NB4 (cell line): ENCODE measurements around the gene LGALS12.
A peak's percentile ranks its signal among the peaks of the same experiment; 100 is the strongest.

Experiments used
- DNase-seq: peaks from one replicate; pipeline ENCODE4 v3.0.0; 2010; ENCODE audit warnings: low read depth
- H3K4me3 ChIP-seq: one replicate; pipeline ENCODE4 v1.5.1; 2011; ENCODE audit warnings: mild to moderate bottlenecking, low read depth, low read length, moderate library complexity
- MYC ChIP-seq: IDR thresholded peaks from 2 replicates; pipeline ENCODE4 v1.6.1; 2011; ENCODE audit warnings: low read depth, low read length
- POLR2A ChIP-seq: IDR thresholded peaks from 2 replicates; pipeline ENCODE4 v1.6.1; 2011; ENCODE audit warnings: mild to moderate bottlenecking; ENCODE audit not compliant: insufficient read length; ENCODE audit errors: extremely low read depth
- TF ChIP-seq, protein P1 (sequence below): IDR thresholded peaks from one replicate; pipeline ENCODE4 v1.5.1; 2012; ENCODE audit warnings: low read depth, low read length
- TF ChIP-seq, protein P2 (sequence below): IDR thresholded peaks from 2 replicates; pipeline ENCODE4 v1.6.1; 2011; ENCODE audit warnings: low read depth, low read length

The LGALS12 gene

DNA sequence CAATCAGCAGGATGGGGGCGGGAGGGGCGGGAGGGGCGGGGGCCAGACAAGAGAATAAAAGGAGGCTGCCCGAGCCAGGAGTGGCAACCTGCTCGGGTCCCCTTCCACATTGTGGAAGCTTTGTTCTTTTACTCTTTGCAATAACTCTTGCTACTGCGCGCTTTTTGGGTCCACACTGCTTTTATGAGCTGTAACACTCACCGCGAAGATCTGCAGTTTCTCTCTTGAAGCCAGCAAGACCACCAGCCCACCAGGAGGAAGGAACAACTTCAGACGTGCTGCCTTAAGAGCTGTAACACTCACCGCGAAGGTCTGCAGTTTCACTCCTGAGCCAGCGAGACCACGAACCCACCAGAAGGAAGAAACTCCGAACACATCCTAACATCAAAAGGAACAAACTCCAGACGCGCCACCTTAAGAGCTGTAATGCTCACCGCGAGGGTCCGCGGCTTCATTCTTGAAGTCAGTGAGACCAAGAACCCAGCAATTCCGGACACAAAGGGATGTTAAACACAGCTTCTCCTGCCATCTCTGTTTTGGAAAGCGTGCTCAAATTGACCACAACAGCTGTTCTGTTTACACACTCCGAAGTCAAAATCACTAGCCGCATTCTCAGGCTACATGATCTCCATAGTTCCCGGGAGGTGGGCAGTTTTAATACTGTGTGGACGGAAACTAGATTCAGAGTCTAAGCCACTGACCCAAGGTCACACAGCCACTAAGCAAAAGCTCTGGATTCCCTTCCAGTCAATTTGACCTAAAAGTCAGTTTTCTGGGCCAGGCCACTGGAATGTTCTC is 45.4 kb downstream of the LGALS12 start:
- H3K4me3 ChIP-seq: no peak overlapping the region
- DNase-seq: no peak
- TF ChIP-seq, protein P1, sequence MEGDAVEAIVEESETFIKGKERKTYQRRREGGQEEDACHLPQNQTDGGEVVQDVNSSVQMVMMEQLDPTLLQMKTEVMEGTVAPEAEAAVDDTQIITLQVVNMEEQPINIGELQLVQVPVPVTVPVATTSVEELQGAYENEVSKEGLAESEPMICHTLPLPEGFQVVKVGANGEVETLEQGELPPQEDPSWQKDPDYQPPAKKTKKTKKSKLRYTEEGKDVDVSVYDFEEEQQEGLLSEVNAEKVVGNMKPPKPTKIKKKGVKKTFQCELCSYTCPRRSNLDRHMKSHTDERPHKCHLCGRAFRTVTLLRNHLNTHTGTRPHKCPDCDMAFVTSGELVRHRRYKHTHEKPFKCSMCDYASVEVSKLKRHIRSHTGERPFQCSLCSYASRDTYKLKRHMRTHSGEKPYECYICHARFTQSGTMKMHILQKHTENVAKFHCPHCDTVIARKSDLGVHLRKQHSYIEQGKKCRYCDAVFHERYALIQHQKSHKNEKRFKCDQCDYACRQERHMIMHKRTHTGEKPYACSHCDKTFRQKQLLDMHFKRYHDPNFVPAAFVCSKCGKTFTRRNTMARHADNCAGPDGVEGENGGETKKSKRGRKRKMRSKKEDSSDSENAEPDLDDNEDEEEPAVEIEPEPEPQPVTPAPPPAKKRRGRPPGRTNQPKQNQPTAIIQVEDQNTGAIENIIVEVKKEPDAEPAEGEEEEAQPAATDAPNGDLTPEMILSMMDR: no peak
- TF ChIP-seq POLR2A (no peak), MYC (no peak)
- TF ChIP-seq, protein P2, sequence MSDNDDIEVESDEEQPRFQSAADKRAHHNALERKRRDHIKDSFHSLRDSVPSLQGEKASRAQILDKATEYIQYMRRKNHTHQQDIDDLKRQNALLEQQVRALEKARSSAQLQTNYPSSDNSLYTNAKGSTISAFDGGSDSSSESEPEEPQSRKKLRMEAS: no peak

DNA sequence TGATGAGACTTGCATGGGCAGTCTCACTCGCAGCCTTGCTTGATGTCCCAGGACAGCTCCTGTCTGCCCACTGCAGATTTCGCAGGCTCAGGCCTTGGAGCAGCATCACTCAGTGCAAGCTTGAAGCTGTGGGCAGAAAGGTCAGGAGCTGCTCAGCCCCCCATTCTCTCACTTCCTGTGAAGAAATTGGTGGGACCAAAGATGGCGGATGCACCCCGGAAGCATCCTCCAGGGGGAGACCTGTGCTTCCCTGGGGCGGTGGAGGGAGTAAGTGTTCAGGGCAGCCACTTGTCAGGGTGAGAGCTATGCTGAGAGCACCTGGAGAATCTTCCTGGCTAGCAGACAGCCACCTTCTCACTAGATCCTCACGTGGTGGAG is 46.0 kb downstream of the LGALS12 start:
- TF ChIP-seq, protein P2: no peak
- no peak for TF ChIP-seq POLR2A
- no peak for TF ChIP-seq MYC
- TF ChIP-seq, protein P1: no peak
- no peak for DNase-seq
- H3K4me3 ChIP-seq: no peak overlapping the region

DNA sequence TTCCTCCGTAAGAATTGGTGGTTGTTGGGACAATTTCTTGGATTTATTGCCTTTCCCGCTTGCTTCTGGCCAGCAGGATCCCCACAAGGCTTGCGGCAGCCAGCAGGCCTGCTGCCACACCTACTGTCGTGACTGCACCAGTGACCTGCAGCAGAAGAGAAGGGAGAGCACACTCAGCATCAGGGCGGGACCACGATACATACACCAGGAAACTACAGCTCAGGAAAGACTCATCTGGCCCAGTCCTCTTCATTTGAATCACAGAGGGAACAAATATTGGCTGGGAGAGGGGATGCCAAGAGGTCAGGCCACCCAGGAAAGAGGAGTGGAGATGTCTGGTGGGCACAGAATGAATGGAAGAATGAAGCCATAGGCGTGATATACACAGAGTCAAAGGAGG is 47.0 kb downstream of the LGALS12 start:
- DNase-seq: no peak
- TF ChIP-seq, protein P1: no peak
- no peak for TF ChIP-seq POLR2A
- TF ChIP-seq MYC: no peak
- TF ChIP-seq, protein P2: no peak
- H3K4me3 ChIP-seq: no peak overlapping the region

DNA sequence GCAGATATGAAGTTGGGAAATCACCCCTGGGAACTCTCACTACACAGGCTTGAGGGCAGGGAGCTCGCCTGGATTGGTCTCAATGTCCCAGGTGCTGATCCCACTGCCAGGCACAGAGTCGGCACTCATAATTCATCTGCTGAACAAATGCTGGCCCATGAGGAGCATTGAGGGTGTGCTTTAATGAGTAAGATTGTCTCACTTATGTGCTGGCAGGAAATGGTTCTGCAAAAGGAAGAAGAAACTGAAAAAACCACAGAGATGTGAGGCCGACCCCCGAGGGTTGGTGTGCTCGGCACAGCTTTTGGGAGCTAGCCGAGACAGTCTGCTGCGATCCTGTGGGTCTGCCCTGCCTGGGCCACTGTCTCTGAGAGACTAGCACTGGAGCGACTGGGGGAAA is 47.9 kb downstream of the LGALS12 start:
- DNase-seq: peak; percentile 70
- no peak overlapping the region for H3K4me3 ChIP-seq
- TF ChIP-seq MYC (no peak; the same call in 1 of the 2 replicates), POLR2A (no peak)
- TF ChIP-seq, protein P1: no peak
- TF ChIP-seq, protein P2: no peak

DNA sequence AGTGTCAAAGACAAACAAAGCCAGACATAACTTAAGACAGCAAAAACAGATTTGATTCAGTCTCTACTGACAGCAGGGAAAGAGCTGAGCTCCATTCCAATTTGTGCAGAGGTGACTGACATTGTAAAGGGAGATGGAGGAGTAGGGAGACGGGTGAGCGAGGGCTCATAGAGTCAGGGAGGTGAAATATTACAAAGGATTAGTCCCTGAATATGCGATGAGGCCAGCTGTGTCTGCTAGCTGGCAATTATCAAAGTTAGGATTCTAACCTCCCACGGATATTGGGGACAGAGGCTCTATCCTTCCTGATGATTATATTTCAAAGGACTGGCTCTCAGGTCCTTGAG is 49.0 kb downstream of the LGALS12 start:
- TF ChIP-seq MYC (no peak), POLR2A (no peak)
- no peak overlapping the region for H3K4me3 ChIP-seq
- DNase-seq: no peak

DNA sequence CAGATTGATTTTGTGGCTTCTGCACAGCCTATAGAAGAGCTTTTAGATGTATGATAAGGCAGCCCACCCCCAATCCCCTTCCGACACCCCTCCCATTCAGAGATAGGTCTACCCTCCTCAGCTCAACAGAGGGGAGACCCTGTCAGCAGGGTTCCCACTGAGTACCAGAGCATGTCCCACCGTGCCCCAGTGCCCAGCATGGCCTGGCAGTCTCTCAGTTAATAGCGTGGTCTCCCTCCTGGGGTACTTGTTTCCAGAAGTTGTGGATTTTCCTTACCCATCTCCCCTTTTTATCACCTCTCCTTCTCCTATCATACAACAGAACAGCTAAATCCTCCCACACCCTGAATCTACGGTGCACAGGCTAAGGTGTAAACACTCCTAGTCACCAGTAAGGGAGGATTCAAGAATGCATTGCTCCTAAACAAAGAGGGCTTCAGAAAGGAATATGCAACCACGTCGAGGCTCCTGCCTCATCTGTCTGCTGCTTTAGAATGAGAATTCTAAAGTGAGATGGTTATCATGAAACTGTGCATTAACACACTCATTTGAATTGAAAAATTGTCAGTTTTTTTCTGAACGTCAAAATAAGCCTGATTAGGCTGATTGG is 50.6 kb downstream of the LGALS12 start:
- DNase-seq: no peak
- TF ChIP-seq MYC (no peak), POLR2A (no peak)
- TF ChIP-seq, protein P1: no peak
- TF ChIP-seq, protein P2: no peak
- H3K4me3 ChIP-seq: no peak overlapping the region
